HG03196 (cell line): ENCODE data around the gene NR4A1.

Experiments used
- ATAC-seq: cut with Tn5 transposase; IDR thresholded peaks from one replicate; pipeline ENCODE4 v1.9.1; 2021; ENCODE audit not compliant: unreplicated experiment

NR4A1 gene

GRCh38 chr12:52041035-52041434 lies 10.2 kb upstream of the NR4A1 start:
- no peak for ATAC-seq

DNA sequence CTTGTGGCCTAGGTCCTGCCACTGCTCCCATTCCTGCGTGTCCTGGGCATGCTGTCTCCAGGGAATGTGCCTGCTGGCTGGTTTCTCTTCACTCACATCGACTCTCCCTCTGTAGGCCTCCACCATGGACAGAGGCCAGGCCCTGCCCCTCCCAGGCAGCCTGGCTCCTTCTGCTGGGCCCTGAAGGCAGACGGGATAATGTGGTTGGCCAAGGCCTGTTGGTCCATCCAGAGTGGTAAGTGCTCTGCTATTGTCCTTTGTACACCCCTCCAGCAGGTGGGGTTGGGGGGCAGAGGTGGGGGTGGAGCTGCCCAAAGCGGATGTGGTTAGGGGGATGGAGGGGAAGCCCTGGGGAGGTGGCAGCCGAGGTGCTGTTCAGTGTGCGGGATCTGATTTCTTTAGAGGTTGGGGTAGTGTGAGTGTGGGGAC lies 9.5 kb upstream of the NR4A1 start:
- no peak for ATAC-seq

- ATAC-seq: no peak
Observed at GRCh38 chr12:52042706-52043385, 8.4 kb upstream of the NR4A1 start.

DNA sequence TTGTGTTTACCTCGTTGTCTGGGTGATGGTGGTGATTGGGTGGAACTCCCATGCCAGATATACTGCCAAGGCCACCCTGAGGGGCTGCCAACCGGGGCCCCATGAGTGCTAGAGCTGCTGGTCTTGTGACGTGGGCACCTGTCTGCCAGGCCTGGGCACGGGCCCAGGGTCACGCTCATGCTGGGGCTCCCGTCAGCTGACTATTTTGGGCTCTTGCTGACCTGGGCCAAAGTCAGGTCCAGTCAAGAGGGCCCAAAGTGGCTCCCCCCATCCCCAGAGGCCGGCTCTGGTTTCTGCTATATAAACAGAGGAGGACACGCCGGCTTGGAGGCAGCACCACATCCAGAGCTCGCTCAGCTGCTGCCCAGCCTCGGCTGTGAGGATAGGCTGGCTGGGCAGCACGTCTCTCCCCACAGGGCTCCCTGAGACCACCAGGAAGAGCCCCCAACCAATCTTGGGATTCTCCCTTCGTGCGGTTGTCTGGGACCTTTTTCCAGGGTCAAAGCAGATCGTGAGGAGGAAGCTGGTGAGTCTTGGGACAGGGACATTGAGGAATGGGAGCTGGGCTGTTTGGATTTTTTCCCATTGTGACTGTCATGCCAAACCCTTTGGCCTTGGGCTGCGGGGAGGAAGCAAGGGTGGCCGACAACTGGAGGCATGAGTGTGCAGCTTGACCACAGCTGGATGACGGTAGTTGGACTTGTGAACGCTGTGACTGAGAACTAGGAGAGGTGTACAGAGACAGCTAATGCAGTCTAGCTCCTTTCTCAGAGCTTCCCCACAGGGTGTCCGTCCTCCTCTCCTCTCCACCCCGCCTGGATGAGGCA lies 7.6 kb upstream of the NR4A1 start:
- ATAC-seq: no peak

- no peak for ATAC-seq
Observed at GRCh38 chr12:52044292-52044983, 6.8 kb upstream of the NR4A1 start.

DNA sequence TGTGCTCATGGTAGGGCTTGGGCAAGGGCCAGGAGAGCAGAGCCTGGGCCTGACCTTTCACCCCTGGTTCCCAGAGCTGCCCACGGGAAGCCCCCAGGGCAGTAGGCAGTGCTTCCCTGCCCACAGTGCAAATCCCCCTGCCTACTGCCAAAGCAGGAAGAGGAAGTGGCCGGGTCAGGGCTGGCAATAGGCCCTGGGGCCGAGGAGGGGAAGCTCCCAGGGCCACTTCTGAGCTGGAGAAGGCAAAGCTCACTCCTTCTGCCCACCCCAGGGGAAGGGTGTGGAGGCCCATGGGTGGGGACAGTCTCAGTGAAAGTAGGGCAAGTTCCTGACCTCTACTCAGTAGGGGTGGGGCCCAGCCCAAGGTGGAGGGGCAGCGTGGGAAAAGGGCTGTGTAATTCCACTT lies 5.4 kb upstream of the NR4A1 start:
- no peak for ATAC-seq

- ATAC-seq: no peak
Observed at GRCh38 chr12:52046859-52047258, 4.4 kb upstream of the NR4A1 start.

- ATAC-seq: no peak
Observed at GRCh38 chr12:52049286-52049685, 2.0 kb upstream of the NR4A1 start.

DNA sequence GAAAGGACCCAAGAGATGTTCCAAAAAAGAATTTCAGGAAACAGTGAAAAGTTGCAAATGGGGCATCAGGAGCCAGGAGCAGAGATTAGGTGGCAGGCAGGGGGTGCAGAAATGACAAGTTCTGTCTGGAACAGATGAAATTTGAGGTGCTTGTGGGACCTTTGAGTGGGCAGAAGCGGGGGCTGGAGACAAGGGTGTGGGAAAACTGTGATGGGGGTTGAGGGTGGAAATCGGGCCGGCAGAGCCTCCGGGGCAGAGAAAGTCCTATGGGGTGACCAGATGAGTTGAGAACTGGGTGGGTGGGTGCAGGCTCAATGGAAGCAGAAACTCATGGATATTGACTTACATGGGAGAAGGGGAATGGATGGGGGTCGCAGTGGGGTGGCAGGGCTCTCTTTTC lies 1.6 kb upstream of the NR4A1 start:
- ATAC-seq: no peak

GRCh38 chr12:52050116-52050757 lies 1.0 kb upstream of the NR4A1 start:
- no peak for ATAC-seq

- ATAC-seq: no peak
Observed at GRCh38 chr12:52052468-52053186, 1.4 kb downstream of the NR4A1 start.

GRCh38 chr12:52053536-52054209 lies 2.4 kb downstream of the NR4A1 start:
- ATAC-seq: no peak

- no peak for ATAC-seq
Observed at GRCh38 chr12:52054231-52054832, 3.1 kb downstream of the NR4A1 start.

DNA sequence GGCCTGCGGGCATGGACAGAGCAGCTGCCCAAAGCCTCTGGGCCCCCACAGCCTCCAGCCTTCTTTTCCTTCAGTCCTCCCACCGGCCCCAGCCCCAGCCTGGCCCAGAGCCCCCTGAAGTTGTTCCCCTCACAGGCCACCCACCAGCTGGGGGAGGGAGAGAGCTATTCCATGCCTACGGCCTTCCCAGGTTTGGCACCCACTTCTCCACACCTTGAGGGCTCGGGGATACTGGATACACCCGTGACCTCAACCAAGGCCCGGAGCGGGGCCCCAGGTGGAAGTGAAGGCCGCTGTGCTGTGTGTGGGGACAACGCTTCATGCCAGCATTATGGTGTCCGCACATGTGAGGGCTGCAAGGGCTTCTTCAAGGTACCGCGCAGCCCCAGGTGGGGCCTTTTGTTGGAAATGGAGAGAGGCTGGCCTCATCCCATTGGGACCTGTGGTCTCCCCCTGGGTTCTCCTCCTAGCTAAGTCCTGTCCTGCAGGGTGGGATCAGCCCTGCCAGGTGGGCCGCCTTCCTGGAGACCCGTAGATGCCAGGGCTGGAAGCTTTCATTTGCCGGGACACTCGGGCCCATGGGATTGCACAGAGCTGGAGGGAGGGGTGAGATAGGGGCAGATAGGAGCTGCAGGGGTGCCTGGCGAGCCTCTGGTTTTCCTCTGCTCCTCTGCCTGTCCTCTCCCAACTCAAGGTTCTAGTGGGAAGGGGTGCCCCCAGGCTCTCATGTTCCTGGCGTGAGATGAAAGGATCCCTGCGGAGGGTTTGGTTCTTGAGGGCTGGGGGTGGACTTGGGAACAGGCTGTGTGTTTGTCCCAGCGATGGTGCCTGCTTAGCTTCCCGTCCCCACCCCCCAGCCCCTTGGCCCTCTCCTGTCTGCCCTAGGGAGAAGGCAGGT lies 3.8 kb downstream of the NR4A1 start:
- ATAC-seq: no peak

DNA sequence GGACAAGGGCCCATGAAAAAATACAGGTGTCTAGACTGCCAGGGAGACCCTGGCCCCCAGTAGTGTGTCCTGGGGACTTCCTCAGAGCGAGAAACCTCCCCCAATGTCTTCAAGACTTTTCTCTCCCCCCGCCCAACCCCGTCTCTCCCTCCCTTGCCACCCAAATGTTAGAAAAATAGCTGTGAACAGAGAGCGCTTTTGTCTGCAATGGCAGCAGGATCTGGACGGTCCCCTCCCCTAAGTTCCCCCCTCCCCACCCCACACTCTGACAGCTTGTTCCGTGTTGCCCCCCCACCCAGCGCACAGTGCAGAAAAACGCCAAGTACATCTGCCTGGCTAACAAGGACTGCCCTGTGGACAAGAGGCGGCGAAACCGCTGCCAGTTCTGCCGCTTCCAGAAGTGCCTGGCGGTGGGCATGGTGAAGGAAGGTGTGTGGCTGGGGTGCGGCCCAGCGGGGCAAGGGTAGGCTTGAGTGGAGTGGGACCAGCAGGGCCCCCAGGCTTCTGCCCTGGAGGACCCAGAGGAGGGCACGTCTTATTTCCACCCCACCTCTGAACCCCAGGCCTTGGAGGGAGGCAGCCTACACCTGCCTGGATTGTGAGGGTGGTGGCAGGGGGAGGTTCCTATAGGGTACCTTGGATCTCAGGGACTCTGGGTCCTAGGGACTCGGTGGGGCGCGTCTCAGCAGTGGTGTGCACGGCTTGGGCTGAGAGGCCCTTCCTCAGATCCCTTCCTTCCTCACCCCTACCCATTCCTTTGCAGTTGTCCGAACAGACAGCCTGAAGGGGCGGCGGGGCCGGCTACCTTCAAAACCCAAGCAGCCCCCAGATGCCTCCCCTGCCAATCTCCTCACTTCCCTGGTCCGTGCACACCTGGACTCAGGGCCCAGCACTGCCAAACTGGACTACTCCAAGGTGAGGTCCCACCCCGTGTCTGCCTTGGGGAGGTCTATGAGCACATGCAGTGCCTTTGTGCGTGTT lies 4.8 kb downstream of the NR4A1 start:
- ATAC-seq: no peak

DNA sequence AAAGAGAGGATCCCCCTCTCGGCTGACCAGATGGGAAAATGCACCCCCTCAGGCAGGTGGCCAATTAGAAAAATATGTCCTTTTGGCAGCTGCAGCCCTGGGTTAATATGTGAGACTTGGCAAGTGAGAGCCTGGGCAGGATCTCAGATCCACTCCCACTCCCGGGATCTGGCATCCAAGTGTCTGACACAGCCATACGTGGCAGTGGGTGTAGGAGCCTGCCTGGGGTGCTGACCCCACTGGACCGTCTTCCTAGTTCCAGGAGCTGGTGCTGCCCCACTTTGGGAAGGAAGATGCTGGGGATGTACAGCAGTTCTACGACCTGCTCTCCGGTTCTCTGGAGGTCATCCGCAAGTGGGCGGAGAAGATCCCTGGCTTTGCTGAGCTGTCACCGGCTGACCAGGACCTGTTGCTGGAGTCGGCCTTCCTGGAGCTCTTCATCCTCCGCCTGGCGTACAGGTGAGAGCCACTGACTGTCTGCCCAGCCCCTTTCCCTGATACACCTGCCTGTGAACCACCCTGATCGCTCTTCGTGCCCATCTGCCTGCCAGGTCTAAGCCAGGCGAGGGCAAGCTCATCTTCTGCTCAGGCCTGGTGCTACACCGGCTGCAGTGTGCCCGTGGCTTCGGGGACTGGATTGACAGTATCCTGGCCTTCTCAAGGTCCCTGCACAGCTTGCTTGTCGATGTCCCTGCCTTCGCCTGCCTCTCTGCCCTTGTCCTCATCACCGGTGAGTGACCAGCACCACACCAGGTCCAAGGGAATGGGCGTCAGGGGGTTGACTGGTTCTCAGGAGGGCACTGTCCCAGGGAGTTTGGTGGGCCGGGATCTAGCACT lies 5.8 kb downstream of the NR4A1 start:
- no peak for ATAC-seq
